Stimulated activated CD8-positive, alpha-beta memory T cell treated with anti-CD3 and anti-CD28 coated beads, Interleukin-2, amount 100 ng/mL, for 48 hours (primary cell): ENCODE data around the gene PSORS1C1.
"Not testable (repeated sequence)": the region's sequence is repeated elsewhere in the genome, so short reads cannot be mapped to it uniquely, and the experiment has no call there.

Experiments
- DNase-seq, 2 donors: peaks; one replicate each; pipeline ENCODE4 v3.0.0-alpha.2; 2020; ENCODE audit warnings: low read depth in 2 of 2

The PSORS1C1 gene

DNA sequence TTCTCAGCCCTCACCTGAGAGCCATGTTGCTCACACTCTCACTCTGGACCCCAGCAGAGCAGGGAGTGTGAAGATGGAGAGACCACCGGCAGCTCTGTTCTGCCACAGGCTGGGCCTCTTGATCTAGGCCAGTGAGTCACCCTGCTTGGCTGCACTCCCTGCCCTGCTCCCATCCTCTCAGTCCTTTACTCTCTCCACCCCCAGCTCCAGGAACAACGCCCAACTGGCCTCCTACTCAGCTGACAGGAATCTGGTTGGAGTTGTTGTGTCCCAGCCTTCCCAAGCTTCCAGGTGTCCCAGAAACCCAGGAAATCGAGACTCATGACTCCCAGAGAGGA lies at the start of gene PSORS1C1:
TSS of gene PSORS1C1 (plus strand) at position 260 of the 338 bp plus-strand sequence. CDS start 14,833 bp downstream, outside the sequence.
- no peak for DNase-seq

DNA sequence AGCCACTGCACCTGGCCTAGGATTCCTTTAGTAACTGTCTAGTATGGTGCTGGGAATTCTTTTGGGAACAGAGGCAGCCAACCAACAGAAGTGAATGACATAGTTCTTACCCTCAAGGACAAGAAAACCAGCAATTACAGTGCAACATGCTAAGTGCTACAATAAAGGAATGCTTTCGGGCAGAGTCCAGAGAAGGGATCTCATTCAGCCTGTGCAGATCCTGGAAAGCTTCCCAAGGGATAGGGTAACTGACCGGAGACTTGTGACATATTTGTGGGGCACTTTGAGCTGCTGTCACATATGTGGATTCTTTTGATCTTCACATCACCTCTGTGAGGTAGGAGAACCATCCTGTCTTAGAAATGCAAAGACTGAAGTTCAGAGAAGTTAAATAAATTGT lies 49.0 kb upstream of the PSORS1C1 start:
- DNase-seq, result no peak

GRCh38 chr6:31067028-31067427 lies 47.6 kb upstream of the PSORS1C1 start:
- DNase-seq, result not testable (repeated sequence)

DNA sequence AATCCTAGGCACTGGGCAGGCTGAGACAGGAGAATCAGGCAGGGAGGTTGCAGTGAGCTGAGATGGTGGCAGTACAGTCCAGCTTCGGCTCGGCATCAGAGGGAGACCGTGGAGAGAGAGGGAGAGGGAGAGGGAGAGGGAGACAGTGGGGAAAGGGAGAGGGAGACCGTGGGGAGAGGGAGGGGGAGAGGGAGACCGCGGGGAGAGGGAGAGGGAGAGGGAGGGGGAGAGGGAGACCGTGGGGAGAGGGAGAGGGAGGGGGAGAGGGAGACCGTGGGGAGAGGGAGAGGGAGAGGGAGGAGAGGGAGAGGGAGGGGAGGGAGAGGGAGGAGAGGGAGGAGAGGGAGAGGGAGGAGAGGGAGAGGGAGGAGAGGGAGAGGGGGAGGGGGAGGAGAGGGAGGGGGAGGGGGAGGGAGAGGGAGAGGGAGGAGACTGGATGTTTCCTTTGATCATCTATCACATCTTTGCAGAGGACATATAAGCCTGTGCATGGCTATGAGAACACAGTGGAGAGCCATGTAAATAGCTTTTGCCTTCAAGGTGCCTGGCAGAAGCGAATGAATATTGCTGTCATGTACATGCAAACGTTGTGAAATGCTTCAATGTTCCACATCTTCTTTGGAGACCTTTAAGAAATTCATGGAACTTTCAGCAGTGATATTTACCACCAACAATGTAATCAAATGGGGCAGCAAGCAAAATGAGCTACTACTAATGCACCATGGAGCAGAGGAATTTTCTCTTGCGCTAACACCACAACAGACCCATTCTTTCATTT lies 46.5 kb upstream of the PSORS1C1 start:
- not testable (repeated sequence) for DNase-seq

DNA sequence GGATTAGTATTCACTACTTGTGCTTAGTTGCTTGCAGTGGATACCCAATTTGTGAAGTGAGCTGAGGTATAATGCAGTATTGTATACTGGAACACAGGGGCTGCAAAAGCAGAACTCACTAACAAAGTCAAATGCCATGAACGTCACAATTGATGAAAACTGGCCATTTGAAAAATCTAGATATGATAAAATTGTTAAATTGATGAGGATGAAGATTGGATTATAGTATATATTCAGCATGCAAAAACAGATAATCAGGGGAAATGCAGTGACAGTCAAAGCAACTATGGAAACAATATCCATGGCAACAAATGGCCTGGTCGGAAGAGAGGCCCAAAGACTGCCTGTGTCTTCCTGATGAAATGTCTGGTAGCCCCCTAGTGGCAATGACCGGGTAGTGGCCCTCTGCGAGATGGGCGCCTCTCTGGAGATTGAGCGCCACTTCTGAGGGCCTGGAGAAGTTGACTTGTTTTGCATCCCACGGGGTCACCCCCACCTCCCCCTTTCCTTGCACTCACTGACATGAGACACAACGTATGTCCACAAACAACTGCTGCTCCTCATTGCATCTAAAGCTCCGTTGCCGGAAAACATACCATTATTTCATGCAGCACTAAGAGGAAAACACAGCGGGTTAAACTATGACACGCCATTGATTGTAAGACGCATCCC lies 45.8 kb upstream of the PSORS1C1 start:
- DNase-seq, result peak; percentile 46 to 55

DNA sequence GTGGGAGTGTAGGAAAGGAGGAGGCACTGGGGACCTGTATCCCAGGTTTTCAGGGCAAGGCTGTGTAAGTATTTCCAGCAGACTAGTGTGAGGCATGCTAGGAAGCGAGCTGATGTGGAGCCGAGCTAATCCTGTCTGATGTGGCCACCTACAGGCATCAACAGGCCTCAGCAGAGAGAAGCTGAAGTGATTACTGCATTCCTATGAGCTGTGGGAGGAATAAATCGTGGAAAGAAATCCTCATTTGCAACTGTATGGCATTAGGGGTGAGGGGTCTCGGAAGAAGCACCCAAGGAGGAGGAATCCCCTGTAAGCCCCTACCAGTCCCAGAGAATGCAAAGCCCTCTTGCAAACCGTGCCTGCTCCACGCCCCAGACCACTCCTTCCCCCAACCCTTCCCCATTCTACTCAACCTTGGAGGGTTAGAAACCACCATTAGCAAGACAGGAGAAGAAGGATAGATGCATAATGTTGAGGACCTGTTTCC lies 43.8 kb upstream of the PSORS1C1 start:
- DNase-seq, result no peak

DNA sequence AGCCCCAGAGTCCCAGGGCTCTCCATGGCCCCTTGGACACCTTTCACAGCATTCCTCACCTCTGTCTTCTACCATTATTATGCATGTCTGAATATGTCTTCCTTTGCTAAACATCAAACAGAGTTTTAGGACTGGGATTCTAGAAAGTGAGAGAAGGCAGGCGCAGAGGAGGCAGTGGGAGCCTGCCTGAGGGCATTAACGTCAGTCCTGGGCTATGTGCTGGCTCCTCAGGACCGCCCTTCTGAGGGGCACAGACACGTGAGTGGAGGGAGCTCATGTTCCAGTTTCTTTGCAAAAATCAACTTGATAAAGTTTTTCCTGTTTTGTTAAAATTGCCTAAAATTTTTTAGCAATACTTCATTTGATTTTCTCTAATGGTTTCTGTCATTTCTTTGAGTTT lies 40.2 kb upstream of the PSORS1C1 start:
- DNase-seq, result no peak

- DNase-seq, result no peak
These were observed 39.1 kb upstream of the PSORS1C1 start for GRCh38 chr6:31075528-31075927.

DNA sequence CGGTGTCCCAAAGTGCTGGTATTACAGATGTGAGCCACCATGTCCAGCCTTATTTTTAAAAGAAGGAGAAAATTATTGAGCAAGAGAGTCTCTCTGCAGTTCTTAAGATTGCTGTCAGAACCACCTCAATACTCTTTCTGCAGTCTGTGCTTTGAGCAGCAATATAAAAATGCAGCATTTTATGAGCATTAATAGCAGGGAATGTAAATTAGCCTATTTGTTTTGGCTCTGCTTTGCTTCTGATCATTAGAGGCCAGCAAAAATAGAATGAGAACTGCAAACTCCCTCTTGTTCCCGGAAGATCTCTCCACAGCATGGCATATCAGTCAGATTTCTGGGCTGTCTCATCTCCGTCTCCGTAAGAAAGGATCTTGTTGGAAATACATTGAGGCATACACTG lies 38.0 kb upstream of the PSORS1C1 start:
- no peak for DNase-seq

DNA sequence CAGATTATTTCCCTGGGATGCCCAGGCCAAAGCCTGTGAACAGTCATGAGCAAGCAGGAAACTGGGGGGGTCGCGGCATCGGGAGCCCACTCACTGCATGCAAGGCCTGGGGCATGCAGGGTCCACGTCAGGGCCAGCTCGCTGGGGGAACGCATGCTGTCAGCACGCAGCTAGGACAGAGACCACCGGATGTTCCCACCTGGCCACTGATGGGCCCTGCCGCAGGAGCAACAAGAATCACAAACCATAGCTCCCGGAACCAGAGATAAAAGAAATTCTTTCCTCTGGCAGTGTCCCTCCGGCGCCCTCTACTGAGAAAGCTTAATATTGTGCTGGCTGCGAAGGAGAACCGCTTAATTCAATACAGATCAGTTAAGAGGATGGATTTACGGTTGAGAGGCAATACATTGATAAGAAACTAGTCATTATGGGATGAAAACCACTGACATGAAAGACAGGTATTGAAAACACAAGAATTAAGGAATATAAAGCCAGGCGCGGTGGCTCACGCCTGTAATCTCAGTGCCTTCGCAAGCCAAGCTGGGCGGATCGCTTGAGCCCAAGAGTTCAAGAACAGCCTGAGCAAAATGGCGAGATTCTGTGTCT lies 34.8 kb upstream of the PSORS1C1 start:
- DNase-seq, result peak; percentile 28 to 51

- no peak for DNase-seq
These were observed 32.7 kb upstream of the PSORS1C1 start for GRCh38 chr6:31081872-31082271.

DNA sequence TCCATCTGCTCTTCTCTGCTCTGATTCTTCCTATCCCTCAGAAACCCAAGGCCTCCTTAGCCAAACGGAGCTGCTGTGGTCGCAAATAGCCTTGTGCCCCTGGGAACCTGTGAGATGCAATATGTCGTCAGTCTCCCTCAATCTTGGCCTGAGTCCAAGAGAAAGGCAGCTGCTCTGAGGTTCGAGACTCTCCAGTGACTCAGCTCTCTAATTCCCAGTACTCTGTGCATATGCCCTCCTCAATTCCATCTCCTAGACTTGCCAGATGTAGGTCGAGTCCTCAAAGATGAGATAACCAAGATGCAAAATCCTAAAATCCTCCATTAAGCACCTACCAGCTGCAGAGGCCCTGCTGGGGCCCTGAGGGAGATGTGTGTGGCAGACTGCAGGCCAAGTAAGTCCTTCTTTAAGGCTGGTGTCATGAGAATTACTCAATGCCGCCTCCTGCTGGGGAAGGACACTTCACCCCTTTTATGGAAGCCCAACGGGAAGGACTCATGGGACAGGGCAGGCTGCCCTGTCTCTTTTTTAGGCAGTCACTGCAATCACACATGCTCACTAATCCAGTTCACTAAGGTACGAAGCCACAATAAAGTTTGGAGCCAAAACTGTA lies 30.8 kb upstream of the PSORS1C1 start:
- DNase-seq, result peak; percentile 13 to 21

GRCh38 chr6:31086788-31087440 lies 27.7 kb upstream of the PSORS1C1 start:
- DNase-seq, result no peak

GRCh38 chr6:31087494-31088089 lies 27.0 kb upstream of the PSORS1C1 start:
- peak; percentile 69 to 87 for DNase-seq

DNA sequence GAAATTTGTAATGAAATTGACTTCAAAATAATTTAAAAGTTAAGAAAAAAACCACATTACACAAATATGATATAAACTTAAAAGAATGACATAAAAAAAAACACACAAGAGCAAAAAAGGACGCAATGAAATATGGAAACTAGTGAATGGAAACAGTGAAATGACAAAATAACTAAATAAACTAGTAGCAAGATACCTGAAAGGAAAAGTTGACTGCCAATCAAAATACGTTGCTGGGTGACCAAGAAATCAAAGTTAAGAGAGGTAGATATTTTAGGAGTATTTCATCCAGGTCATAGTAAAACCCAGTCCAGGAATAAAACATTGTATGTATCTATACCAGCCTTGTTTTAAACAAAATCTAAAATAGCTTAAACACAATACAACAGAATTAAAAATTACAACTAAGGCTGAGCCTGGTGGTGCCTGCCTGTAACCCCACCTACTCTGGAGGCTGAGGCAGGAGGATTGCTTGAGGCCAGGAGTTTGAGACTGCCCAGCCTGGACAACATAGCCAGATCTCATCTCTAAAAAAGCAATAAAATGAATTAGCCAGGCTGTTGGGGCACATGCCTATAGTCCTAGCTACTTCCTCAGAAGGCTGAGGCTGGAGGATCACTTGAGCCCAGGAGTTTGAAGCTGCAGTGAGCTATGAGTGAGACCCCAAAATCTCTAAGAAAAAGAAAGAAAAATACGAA lies 24.2 kb upstream of the PSORS1C1 start:
- DNase-seq, result no peak

DNA sequence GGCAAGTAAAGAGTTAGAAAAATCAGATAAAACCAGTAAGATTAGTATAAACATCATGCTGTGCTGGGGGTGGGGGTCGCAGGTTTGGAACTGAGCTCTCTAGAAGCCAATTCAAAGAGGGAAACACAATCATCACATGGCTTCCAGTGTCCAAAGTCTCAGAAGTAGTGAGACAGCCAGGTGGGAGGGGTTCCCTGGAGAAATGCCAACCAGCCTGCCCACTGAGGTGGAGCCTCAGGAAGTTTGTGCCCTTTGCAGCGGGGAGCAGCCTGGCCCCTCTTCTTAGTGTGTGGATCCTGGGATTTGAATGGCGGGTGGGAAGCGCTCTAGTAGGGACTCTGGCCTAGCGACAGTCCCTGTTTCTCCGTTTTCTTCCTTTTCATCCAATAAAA lies 23.6 kb upstream of the PSORS1C1 start:
- DNase-seq, result no peak

DNA sequence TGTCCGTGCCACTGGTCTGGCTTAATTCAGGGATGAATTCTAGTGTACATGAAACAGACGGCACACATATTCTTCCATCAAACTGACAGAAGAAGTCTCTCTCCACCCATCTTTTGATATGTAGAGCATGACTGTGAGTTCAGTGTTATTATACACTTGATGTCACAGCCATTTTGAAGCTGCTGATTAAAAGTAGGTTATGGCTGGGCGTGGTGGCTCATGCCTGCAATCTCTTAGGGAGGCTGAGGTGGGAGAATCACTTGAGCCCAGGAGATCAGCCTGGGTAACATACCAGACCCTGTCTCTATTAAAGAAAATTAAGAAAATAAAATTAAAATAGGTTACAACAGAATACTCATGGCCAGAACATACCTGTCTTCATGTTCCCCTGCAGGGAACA lies 22.9 kb upstream of the PSORS1C1 start:
- DNase-seq, result no peak

DNA sequence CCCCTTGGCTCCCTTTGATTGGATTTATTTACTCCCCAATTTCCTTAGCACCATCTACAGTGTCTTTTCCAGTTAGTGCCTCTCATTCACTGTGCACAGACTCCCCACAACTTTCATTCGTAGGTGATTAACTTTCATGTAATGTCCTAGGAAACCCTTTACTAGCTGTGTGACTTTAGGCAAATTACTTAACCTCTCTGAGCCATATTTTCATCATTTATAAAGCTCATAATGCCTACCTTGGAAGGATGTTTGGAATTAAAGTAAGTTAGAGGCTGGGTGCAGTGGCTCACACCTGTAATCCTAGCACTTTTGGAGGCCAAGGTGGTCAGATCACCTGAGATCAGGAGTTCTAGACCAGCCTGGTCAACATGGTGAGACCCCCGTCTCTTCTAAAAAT lies 22.4 kb upstream of the PSORS1C1 start:
- DNase-seq, result no peak

- DNase-seq, result no peak
These were observed 21.7 kb upstream of the PSORS1C1 start for GRCh38 chr6:31092769-31093505.

DNA sequence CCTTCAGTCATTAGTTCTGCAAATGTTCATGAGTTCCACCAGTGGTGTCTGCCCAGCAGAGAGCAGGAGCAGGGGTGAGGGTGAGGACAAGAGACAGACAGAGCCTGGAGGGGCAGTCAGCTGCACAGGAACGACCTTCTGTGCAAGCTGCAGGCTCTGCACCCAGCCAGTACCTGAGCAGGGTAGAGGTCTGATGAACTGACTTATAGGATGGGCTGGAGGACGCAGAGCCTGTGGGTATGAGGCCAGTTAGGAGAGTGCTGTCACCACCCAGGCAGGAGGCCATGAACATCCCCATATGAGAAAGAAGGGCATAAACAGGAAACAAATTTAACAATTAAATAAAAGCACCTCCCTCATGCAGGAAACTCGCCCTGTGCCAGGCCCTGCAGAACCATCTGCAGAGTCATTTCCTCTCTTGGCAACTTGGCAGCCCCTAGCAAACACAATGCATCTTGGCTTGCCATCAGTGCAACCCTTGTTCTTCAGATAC lies 20.2 kb upstream of the PSORS1C1 start:
- no peak for DNase-seq
